Panc1 (cell line): ENCODE measurements around the gene CLPTM1L. TPM values are rescaled to one million over a fixed set of nuclear protein-coding genes. Genes with fewer than 3 reads are reported as not detected.

Source experiments
- ATAC-seq: fragments of 200-7000 bp; cut with Tn5 transposase; 2 replicates; pipeline ENCODE4 v1.9.1; 2020; ENCODE audit warnings: mild to moderate bottlenecking, moderate library complexity
- BruUV-seq: library from RNA; stranded (reverse); fragments of 400-500 nt; replicated peaks from 2 replicates; lab custom pipeline; 2021; lab: Mats Ljungman, UMichigan
- CTCF ChIA-PET: fragments of 300-600 bp; sonication (Branson Sonifier 250); formaldehyde crosslinking; loops from one replicate; lab custom pipeline; 2022; ENCODE audit warnings: antibody characterized with exemption; lab: Charles Lee
- POLR2A ChIA-PET: fragments of 300-600 bp; sonication (Branson Sonifier 250); formaldehyde crosslinking; loops from one replicate; lab custom pipeline; 2022; ENCODE audit warnings: antibody characterized with exemption; lab: Charles Lee
- DNase-seq: peaks from one replicate; pipeline ENCODE4 v3.0.0-alpha.2; 2010; ENCODE audit warnings: low read depth, low spot score
- H3K27ac ChIP-seq: 2 replicates; pipeline ENCODE4 v1.5.1; 2011; ENCODE audit warnings: mild to moderate bottlenecking, low read length, inconsistent platforms
- H3K27me3 ChIP-seq: fragments of 200-500 bp; sonication (Bioruptor generic); 2 replicates; pipeline ENCODE4 v1.6.0; 2014; ENCODE audit warnings: low read length, inconsistent platforms; ENCODE audit not compliant: control insufficient read depth, insufficient read depth
- H3K36me3 ChIP-seq: fragments of 200-500 bp; sonication (Bioruptor generic); 2 replicates; pipeline ENCODE4 v1.5.1; 2014; ENCODE audit warnings: inconsistent platforms, mild to moderate bottlenecking, low read length, moderate library complexity; ENCODE audit not compliant: control insufficient read depth, insufficient read depth
- H3K4me1 ChIP-seq: 2 replicates; pipeline ENCODE4 v1.5.1; 2011; ENCODE audit warnings: inconsistent platforms, mild to moderate bottlenecking, low read length, moderate library complexity; ENCODE audit not compliant: control insufficient read depth, insufficient read depth
- H3K4me3 ChIP-seq, 2 experiments: 2 replicates each; pipeline ENCODE4 v1.5.1; 2011 to 2012; ENCODE audit warnings: low read depth in 2 of 2, low read length in 2 of 2, mild to moderate bottlenecking in 2 of 2, inconsistent platforms in 1 of 2, moderate library complexity in 1 of 2
- H3K9me3 ChIP-seq: fragments of 200-500 bp; sonication (Bioruptor generic); 2 replicates; pipeline ENCODE4 v1.5.1; 2014; ENCODE audit warnings: low read depth, mild to moderate bottlenecking, inconsistent platforms, low read length, moderate library complexity; ENCODE audit not compliant: control insufficient read depth, insufficient read depth
- POLR2AphosphoS5 ChIP-seq: IDR thresholded peaks from 2 replicates; pipeline ENCODE4 v1.6.1; 2012; ENCODE audit warnings: mild to moderate bottlenecking, low read depth, low read length, moderate library complexity
- SIN3A ChIP-seq: IDR thresholded peaks from 2 replicates; pipeline ENCODE4 v1.6.1; 2012; ENCODE audit warnings: low read depth, mild to moderate bottlenecking, low read length, moderate library complexity, borderline replicate concordance; ENCODE audit not compliant: insufficient read depth
- TCF7L2 ChIP-seq: IDR thresholded peaks from 2 replicates; pipeline ENCODE4 v1.6.1; 2011; ENCODE audit warnings: mild to moderate bottlenecking, low read depth, low read length, inconsistent platforms
- in situ Hi-C: cut with HindIII; loops from 2 replicates; pipeline ENCODE4 v1.10.0; 2016; ENCODE audit warnings: low sequenced_read_pairs, low pct_unique_long_range_greater_than_20kb
- intact Hi-C: fragments of 100-400 bp; cut with micrococcal nuclease; formaldehyde crosslinking; loops from one replicate; pipeline ENCODE4 v1.10.0; 2022; ENCODE audit not compliant: unreplicated experiment
- total RNA-seq: library from RNA; stranded (reverse); gene quantifications from one replicate; pipeline ENCODE4 v1.2.1, GENCODE V29; 2021; ENCODE audit not compliant: unreplicated experiment
- TF ChIP-seq, protein P1 (sequence below), 2 experiments: IDR thresholded peaks; 2 replicates each; pipeline ENCODE4 v1.6.1; 2011 to 2012; ENCODE audit warnings: low read depth in 2 of 2, control low read depth in 1 of 2, low read length in 1 of 2, mild to moderate bottlenecking in 1 of 2, moderate library complexity in 1 of 2; ENCODE audit not compliant: insufficient read depth in 1 of 2
- TF ChIP-seq, protein P2 (sequence below): fragments of 450-650 bp; IDR thresholded peaks from 2 replicates; pipeline ENCODE4 v1.5.1; 2017; ENCODE audit warnings: mild to moderate bottlenecking

Gene CLPTM1L
- total RNA-seq, 1 experiment from 2014 or later, result 188 TPM

DNA sequence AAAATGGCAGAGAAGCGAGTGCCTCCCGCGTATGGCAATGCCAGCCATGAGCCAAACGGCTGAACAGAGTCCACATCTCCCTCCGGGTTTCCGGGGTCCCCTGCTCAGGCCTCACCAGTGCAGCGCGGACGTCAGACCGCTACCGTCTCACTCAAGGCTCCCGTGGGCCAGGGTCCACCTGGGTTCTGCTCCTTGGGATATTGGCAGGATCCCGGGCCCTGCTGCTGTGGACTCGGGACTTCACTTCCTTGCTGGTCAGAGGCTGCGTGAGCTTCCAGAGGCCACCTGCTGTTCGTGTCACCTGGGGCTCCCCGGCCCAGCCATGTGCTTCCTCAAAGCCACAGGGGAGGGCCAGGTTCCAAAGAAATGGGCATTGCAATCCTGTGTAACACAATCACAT lies 38.4 kb upstream of the CLPTM1L start:
- Histone ChIP-seq H3K27ac (no peak overlapping the region), H3K27me3 (peaks cover 6% of the 10 kb centered on the region), H3K4me3 (no peak overlapping the region), H3K36me3 (no peaks in the 10 kb centered on the region), H3K4me1 (peaks cover 3% of the 10 kb centered on the region), H3K9me3 (no peaks in the 10 kb centered on the region)
- DNase-seq, result no peak
- no peak for ATAC-seq
- POLR2A ChIA-PET, result no interaction called here
- no TSS peak for BruUV-seq
- in situ Hi-C loops (no loop called here), intact Hi-C loops (no loop called here)
- no peak for TF ChIP-seq POLR2AphosphoS5
- TF ChIP-seq, protein P1, sequence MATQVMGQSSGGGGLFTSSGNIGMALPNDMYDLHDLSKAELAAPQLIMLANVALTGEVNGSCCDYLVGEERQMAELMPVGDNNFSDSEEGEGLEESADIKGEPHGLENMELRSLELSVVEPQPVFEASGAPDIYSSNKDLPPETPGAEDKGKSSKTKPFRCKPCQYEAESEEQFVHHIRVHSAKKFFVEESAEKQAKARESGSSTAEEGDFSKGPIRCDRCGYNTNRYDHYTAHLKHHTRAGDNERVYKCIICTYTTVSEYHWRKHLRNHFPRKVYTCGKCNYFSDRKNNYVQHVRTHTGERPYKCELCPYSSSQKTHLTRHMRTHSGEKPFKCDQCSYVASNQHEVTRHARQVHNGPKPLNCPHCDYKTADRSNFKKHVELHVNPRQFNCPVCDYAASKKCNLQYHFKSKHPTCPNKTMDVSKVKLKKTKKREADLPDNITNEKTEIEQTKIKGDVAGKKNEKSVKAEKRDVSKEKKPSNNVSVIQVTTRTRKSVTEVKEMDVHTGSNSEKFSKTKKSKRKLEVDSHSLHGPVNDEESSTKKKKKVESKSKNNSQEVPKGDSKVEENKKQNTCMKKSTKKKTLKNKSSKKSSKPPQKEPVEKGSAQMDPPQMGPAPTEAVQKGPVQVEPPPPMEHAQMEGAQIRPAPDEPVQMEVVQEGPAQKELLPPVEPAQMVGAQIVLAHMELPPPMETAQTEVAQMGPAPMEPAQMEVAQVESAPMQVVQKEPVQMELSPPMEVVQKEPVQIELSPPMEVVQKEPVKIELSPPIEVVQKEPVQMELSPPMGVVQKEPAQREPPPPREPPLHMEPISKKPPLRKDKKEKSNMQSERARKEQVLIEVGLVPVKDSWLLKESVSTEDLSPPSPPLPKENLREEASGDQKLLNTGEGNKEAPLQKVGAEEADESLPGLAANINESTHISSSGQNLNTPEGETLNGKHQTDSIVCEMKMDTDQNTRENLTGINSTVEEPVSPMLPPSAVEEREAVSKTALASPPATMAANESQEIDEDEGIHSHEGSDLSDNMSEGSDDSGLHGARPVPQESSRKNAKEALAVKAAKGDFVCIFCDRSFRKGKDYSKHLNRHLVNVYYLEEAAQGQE (IDR thresholded peaks at IDR 0.05; ENCODE audit: insufficient read depth in 1 of 2, low read depth in 2 of 2, low read length in 1 of 2), result no peak
- no peak for TF ChIP-seq TCF7L2
- CTCF ChIA-PET, result no interaction called here

DNA sequence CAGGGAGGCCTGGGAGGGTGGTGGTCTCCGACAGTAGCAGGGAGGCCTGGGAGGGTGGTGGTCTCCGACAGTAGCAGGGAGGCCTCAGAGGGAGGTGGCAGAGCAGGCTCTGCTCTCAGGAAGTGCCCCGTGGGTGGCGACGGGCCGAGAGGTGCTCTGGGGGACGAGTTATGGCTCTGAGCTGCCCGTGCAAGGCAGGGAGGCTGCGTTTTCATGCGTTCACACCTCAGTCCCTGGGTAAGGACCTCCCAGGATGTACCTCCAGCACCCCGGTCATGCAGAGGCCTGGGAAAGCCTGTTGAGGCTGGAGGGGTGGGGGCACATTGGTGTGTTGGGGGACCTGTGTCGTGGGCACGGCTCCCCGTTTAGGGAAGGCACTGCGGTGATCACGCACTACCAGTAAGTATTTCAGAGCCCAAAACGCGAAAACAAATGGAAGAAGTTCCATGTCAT lies 37.4 kb upstream of the CLPTM1L start:
- no peak overlapping the region for H3K4me3 ChIP-seq
- ChIA-PET CTCF (no interaction called here), POLR2A (no interaction called here)
- intact Hi-C loops (no loop called here), in situ Hi-C loops (no loop called here)
- peaks cover 3% of the 10 kb centered on the region for H3K4me1 ChIP-seq
- TF ChIP-seq POLR2AphosphoS5 (no peak), TCF7L2 (no peak), SIN3A (no peak)
- TF ChIP-seq, protein P1 (IDR thresholded peaks at IDR 0.05; ENCODE audit: insufficient read depth in 1 of 2, low read depth in 2 of 2, low read length in 1 of 2), result no peak
- TF ChIP-seq, protein P2, sequence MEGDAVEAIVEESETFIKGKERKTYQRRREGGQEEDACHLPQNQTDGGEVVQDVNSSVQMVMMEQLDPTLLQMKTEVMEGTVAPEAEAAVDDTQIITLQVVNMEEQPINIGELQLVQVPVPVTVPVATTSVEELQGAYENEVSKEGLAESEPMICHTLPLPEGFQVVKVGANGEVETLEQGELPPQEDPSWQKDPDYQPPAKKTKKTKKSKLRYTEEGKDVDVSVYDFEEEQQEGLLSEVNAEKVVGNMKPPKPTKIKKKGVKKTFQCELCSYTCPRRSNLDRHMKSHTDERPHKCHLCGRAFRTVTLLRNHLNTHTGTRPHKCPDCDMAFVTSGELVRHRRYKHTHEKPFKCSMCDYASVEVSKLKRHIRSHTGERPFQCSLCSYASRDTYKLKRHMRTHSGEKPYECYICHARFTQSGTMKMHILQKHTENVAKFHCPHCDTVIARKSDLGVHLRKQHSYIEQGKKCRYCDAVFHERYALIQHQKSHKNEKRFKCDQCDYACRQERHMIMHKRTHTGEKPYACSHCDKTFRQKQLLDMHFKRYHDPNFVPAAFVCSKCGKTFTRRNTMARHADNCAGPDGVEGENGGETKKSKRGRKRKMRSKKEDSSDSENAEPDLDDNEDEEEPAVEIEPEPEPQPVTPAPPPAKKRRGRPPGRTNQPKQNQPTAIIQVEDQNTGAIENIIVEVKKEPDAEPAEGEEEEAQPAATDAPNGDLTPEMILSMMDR, result no peak
- no TSS peak for BruUV-seq
- H3K9me3 ChIP-seq, result no peaks in the 10 kb centered on the region
- peaks cover 3% of the 10 kb centered on the region; the same call in 1 of the 2 replicates for H3K27me3 ChIP-seq
- no peak for ATAC-seq
- H3K27ac ChIP-seq, result no peak overlapping the region
- no peaks in the 10 kb centered on the region for H3K36me3 ChIP-seq
- DNase-seq, result no peak
